Smooth muscle cell (in vitro differentiated cells): Measurements from ENCODE around the gene CR1L. TPM values are rescaled to one million over a fixed set of nuclear protein-coding genes. Genes with fewer than 3 reads are reported as not detected.

ENCODE experiments used
- DNase-seq: peaks from one replicate; lab custom pipeline; 2025; ENCODE audit not compliant: unreplicated experiment; lab: John Stamatoyannopoulos, UW
- H2AFZ ChIP-seq: fragments of 200-600 bp; sonication (generic); 2 replicates; pipeline ENCODE4 v1.6.0; 2016; ENCODE audit warnings: antibody characterized with exemption, low read depth, mild to moderate bottlenecking
- H3F3A ChIP-seq: fragments of 200-600 bp; sonication (generic); 2 replicates; pipeline ENCODE4 v1.6.0; 2017; ENCODE audit warnings: antibody characterized with exemption, low read depth
- H3K27ac ChIP-seq: fragments of 200-600 bp; sonication (generic); 2 replicates; pipeline ENCODE4 v1.5.1; 2016; ENCODE audit warnings: low read depth, mild to moderate bottlenecking
- H3K27me3 ChIP-seq: fragments of 200-600 bp; sonication (generic); 2 replicates; pipeline ENCODE4 v1.6.1; 2016; ENCODE audit warnings: low read depth, mild to moderate bottlenecking
- H3K36me3 ChIP-seq: fragments of 200-600 bp; sonication (generic); 2 replicates; pipeline ENCODE4 v1.5.1; 2016; ENCODE audit warnings: low read depth
- H3K4me1 ChIP-seq: fragments of 200-600 bp; sonication (generic); 2 replicates; pipeline ENCODE4 v1.5.1; 2016; ENCODE audit warnings: low read depth
- H3K4me2 ChIP-seq: fragments of 200-600 bp; sonication (generic); 2 replicates; pipeline ENCODE4 v1.6.0; 2016; ENCODE audit warnings: mild to moderate bottlenecking
- H3K4me3 ChIP-seq: fragments of 200-600 bp; sonication (generic); 2 replicates; pipeline ENCODE4 v1.5.1; 2016; ENCODE audit warnings: mild to moderate bottlenecking
- H3K79me2 ChIP-seq: fragments of 200-600 bp; sonication (generic); 2 replicates; pipeline ENCODE4 v1.6.0; 2016; ENCODE audit warnings: low read depth, mild to moderate bottlenecking
- H3K9ac ChIP-seq: fragments of 200-600 bp; sonication (generic); 2 replicates; pipeline ENCODE4 v1.6.0; 2016; ENCODE audit warnings: low read depth
- H3K9me3 ChIP-seq: fragments of 200-600 bp; sonication (generic); replicated peaks from 2 replicates; pipeline ENCODE4 v1.5.1; 2016; ENCODE audit warnings: low read depth
- H4K20me1 ChIP-seq: fragments of 200-600 bp; sonication (generic); 2 replicates; pipeline ENCODE4 v1.6.0; 2016; ENCODE audit warnings: low read depth
- CTCF ChIP-seq: fragments of 200-600 bp; sonication (generic); IDR thresholded peaks from 2 replicates; pipeline ENCODE4 v1.5.1; 2017; ENCODE audit warnings: borderline replicate concordance, mild to moderate bottlenecking, antibody characterized with exemption; ENCODE audit not compliant: insufficient read depth, poor library complexity, severe bottlenecking
- WGBS: methylation state at CpG from one replicate; pipeline ENCODE4 v1.1.7; 2016; ENCODE audit warnings: low lambda C conversion rate; 5-methylcytosine and 5-hydroxymethylcytosine counted together
- polyA plus RNA-seq: library from polyadenylated mRNA; unstranded; fragments of >200 nt; fragmentation: Nextera tagmentation; extraction: Ambion mirVana; gene quantifications from 2 replicates; pipeline ENCODE4 v1.2.1, GENCODE V29; 2016
- total RNA-seq: library from RNA; depleted of rRNA; stranded (reverse); fragments of >200 nt; gene quantifications from 2 replicates; pipeline ENCODE4 v1.2.3, GENCODE V29; 2014

The CR1L gene
- total and polyA plus RNA-seq, 2 experiments from 2014 or later = 0.95 TPM; not detected in 1

- no peak for TF ChIP-seq CTCF
- H3K27ac ChIP-seq = no peak overlapping the region
- H3K4me3 ChIP-seq = no peak overlapping the region
- no peak overlapping the region for H2AFZ ChIP-seq
- no peak overlapping the region for H3K9ac ChIP-seq
- H3K79me2 ChIP-seq = no peaks in the 10 kb centered on the region
- H3K27me3 ChIP-seq = peaks cover 3% of the 10 kb centered on the region
- no peaks in the 10 kb centered on the region for H4K20me1 ChIP-seq
- H3K9me3 ChIP-seq = no peaks in the 10 kb centered on the region
- WGBS = 90% methylated on average over 1 of the region's 1 CpG
- H3F3A ChIP-seq = no peaks in the 10 kb centered on the region
- no peak overlapping the region for H3K4me2 ChIP-seq
- no peaks in the 10 kb centered on the region for H3K36me3 ChIP-seq
- H3K4me1 ChIP-seq = no peaks in the 10 kb centered on the region
- no peak for DNase-seq
These were observed 21.4 kb downstream of the CR1L start for GRCh38 chr1:207666342-207666741.

GRCh38 chr1:207669528-207670009, 24.6 kb downstream of the CR1L start:
- H3K27ac ChIP-seq = no peak overlapping the region
- 95% methylated on average over 44 of the region's 44 CpGs for WGBS
- no peaks in the 10 kb centered on the region for H3F3A ChIP-seq
- no peaks in the 10 kb centered on the region for H3K36me3 ChIP-seq
- no peak for TF ChIP-seq CTCF
- H3K9me3 ChIP-seq = no peaks in the 10 kb centered on the region
- H3K27me3 ChIP-seq = peaks cover 3% of the 10 kb centered on the region
- no peak overlapping the region for H3K4me3 ChIP-seq
- H3K79me2 ChIP-seq = no peaks in the 10 kb centered on the region
- H3K4me2 ChIP-seq = no peak overlapping the region
- H2AFZ ChIP-seq = no peak overlapping the region
- H3K9ac ChIP-seq = no peak overlapping the region
- H4K20me1 ChIP-seq = no peaks in the 10 kb centered on the region
- no peaks in the 10 kb centered on the region for H3K4me1 ChIP-seq
- DNase-seq = no peak

GRCh38 chr1:207670192-207670591, 25.3 kb downstream of the CR1L start:
- Histone ChIP-seq H3F3A (no peaks in the 10 kb centered on the region), H3K4me1 (no peaks in the 10 kb centered on the region), H3K27me3 (peaks cover 3% of the 10 kb centered on the region), H3K4me3 (no peak overlapping the region), H3K27ac (no peak overlapping the region), H3K79me2 (no peaks in the 10 kb centered on the region), H4K20me1 (no peaks in the 10 kb centered on the region), H3K9me3 (no peaks in the 10 kb centered on the region), H3K9ac (no peak overlapping the region), H3K36me3 (no peaks in the 10 kb centered on the region), H3K4me2 (no peak overlapping the region), H2AFZ (no peak overlapping the region)
- WGBS = 95% methylated on average over 3 of the region's 3 CpGs
- no peak for DNase-seq
- TF ChIP-seq CTCF = no peak

GRCh38 chr1:207670997-207671396, 26.1 kb downstream of the CR1L start:
- TF ChIP-seq CTCF = no peak
- H3K36me3 ChIP-seq = no peaks in the 10 kb centered on the region
- WGBS = 63% methylated on average over 3 of the region's 3 CpGs

More at GRCh38 chr1:207670997-207671396, 26.1 kb downstream of the CR1L start:
- H3K9ac ChIP-seq = no peak overlapping the region
- H3K4me2 ChIP-seq = no peak overlapping the region
- no peak for DNase-seq
- peaks cover 3% of the 10 kb centered on the region for H3K27me3 ChIP-seq
- H3F3A ChIP-seq = no peaks in the 10 kb centered on the region
- no peaks in the 10 kb centered on the region for H3K79me2 ChIP-seq
- no peak overlapping the region for H3K4me3 ChIP-seq
- no peak overlapping the region for H3K27ac ChIP-seq
- no peaks in the 10 kb centered on the region for H3K9me3 ChIP-seq
- no peaks in the 10 kb centered on the region for H4K20me1 ChIP-seq
- no peak overlapping the region for H2AFZ ChIP-seq
- no peaks in the 10 kb centered on the region for H3K4me1 ChIP-seq
